Epidermal melanocyte (primary cell): ENCODE results near the gene SNRPN.
"Not testable (repeated sequence)": the region's sequence is repeated elsewhere in the genome, so short reads cannot be mapped to it uniquely, and the experiment has no call there.

Experiments
- DNase-seq: peaks from one replicate; pipeline ENCODE4 v3.0.0; 2011; ENCODE audit warnings: low spot score; ENCODE audit not compliant: insufficient read length

The SNRPN gene

GRCh38 chr15:24971052-24971451 lies 16.3 kb downstream of the SNRPN start:
- no peak for DNase-seq

- DNase-seq: no peak
These were observed 17.0 kb downstream of the SNRPN start for GRCh38 chr15:24971772-24972171.

DNA sequence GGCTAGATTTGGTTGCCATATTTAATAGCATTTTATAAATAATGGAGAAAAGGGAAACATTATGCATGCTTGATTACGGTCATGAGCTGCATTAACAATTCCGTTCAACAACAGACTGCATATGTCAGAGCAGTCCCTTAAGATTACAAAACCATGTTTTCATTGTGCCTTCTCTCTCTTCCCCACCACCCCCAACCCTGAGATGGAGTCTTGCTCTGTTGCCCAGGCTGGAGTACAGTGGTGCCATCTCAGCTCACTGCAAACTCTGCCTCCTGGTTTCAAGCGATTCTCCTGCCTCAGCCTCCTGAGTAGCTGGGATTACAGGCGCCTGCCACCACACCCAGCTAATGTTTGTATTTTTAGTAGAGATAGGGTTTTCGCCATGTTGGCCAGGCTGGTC lies 17.9 kb downstream of the SNRPN start:
- DNase-seq: not testable (repeated sequence)

DNA sequence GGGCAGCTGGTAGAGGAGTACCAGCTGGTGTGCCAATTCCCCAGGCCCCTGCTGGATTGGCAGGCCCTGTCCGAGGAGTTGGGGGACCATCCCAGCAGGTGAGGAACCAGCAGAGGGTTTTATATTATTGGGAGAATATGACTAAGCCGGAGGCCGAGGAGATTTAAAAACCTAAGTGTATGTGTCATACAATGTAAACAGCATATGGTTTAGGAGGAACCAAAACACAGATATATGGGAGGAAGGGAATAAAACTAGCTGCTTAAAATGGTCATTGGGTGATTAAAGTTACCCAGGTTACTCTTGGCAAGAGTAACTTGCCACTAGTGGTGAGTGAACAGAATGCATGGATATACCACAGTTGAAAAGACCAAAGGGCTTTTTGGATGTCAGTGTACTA lies 22.1 kb downstream of the SNRPN start:
- DNase-seq: no peak

DNA sequence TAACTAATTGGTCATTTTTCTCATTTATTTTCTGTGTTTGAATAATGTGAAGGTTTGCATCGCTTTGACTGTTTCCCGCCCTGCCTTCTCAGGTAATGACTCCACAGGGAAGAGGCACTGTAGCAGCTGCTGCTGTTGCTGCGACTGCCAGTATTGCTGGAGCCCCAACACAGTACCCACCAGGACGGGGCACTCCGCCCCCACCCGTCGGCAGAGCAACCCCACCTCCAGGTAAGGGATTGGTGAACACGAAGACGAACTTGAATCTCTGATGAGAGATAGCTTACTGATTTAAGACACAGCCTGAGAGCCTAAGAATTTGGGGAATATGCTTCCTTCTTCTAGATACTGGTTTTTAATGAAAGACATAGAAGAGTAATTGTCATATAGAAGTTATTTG lies 22.9 kb downstream of the SNRPN start:
- DNase-seq: no peak

DNA sequence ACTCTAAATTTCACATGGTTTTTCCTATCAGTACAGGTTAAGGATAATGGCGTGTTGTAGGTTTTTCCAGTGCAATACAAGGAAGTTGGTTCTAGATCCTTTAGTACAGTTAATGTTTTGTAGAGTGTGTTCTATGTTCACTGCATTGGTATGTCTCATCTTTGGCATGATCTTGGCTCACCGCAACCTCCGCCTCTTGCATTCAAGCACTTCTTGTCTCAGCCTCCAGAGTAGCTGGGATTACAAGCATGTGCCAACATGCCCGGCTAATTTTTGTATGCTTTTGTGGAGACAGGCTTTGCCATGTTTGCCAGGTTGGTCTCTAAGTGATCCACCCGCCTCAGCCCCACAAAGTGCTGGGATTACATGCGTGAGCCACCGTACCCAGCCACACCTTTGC lies 30.4 kb downstream of the SNRPN start:
- no peak for DNase-seq

GRCh38 chr15:24986653-24987052 lies 31.9 kb downstream of the SNRPN start:
- DNase-seq: no peak

- DNase-seq: no peak
These were observed 64.6 kb downstream of the SNRPN start for GRCh38 chr15:25019434-25019833.

GRCh38 chr15:25022233-25022632 lies 67.4 kb downstream of the SNRPN start:
- no peak for DNase-seq
